Measurements from ENCODE around the gene GM2A.
"Not testable (repeated sequence)": the region's sequence is repeated elsewhere in the genome, so short reads cannot be mapped to it uniquely, and the experiment has no call there.

GM2A gene

DNA sequence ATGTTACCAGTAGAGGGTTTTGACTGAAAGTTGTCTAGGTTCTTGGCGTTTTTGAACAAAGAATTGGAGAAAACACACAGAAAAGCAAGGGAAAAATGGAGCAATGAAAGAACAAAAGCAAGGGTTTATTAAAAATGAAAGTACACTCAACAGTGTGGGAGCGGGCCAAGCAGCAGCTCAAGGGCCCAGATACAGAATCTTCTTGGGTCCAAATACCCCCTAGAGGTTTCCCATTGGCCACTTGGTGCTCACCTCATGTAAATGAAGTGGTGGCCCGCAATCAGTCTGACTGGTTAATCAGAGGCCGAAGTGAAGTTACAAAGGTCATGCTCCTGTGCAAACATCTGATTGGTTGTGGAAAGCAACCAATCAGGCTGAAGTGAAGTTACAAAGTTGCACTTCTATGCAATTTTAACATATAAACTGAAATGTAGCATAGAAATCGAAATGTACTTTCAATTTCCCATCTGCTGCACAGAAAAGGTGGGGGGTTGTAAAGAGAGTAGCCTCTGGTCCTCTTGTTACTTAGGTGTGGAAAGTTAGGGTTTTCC, 1.9 kb upstream of the GM2A start:
- no peak for DNase-seq (ENCODE audit: low read depth in 2 of 2, low spot score in 1 of 2)

DNA sequence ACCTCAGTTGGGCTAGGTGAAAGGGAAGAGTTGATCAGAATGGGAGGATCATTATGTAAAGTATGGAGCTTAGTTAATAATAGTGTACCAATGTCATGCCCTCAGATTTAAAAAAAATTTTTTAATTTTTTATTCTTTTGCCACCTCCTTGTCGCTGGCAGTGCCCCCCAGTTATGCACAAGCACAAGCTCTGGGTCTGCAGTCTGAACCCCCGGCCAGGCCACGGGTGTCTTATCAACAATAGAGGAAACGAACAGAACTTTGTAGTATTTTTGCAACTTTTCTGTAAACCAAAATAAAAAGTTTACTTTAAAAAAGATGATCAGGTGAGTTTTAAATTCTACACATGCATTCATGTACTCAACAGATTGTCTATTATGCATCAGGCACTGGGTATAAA, 1.4 kb upstream of the GM2A start:
- DNase-seq (ENCODE audit: low read depth in 2 of 2, low spot score in 1 of 2): no peak

DNA sequence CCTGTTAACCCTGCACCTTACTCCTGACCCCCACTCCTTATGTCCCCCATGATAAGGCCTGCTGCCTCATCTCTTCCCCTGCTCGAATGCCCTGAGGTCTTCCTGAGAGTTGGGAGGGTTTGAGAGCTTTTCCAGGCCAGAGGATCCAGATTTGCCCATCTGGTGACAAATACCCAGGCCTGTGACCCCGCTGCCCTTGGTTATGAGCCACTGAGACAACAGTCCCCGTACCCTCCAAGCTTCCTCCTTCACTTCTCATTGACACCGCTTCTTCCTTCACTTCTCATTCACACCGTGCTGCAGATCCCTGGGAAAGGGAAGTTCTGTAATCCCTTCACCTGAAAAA, 593 bp downstream of the GM2A start:
- no peak for DNase-seq (ENCODE audit: low read depth in 2 of 2, low spot score in 1 of 2)

DNA sequence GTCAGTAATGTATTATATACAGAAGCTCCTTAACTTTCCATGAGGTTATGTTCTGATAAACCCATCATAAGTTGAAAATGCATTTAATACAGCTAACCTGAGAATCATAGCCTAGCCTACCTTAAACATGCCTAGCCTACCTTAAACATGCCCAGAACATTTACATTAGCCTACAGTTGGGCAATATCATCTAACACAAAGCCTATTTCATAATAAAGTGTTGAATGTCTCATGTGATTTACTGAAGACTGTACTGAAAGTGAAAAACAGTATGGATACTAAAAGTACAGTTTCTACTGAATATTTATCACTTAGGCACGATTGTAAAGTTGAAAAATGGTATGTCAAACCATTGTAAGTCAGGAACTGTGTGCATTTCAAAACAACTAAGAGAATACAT, 1.6 kb downstream of the GM2A start:
- no peak for DNase-seq (ENCODE audit: low read depth in 2 of 2, low spot score in 1 of 2)

DNA sequence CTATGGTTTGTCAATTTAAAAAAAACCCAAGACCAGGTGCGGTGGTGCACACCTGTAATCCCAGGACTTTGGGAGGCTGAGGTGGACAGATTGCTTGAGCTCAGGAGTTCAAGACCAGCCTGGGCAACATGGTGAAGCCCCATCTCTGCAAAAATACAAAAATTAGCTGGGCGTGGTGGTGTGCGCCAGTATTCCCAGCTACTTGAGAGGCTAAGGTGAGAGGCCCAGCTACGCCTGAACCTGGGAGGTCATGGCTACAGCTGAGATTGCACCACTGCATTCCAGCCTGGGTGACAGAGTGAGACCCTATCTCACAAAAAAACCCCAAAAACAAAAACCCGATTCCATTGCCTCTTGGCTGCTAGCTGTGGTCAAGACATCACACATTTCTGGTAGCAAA, 2.0 kb downstream of the GM2A start:
- not testable (repeated sequence) for DNase-seq (ENCODE audit: low read depth in 2 of 2, low spot score in 1 of 2)

DNA sequence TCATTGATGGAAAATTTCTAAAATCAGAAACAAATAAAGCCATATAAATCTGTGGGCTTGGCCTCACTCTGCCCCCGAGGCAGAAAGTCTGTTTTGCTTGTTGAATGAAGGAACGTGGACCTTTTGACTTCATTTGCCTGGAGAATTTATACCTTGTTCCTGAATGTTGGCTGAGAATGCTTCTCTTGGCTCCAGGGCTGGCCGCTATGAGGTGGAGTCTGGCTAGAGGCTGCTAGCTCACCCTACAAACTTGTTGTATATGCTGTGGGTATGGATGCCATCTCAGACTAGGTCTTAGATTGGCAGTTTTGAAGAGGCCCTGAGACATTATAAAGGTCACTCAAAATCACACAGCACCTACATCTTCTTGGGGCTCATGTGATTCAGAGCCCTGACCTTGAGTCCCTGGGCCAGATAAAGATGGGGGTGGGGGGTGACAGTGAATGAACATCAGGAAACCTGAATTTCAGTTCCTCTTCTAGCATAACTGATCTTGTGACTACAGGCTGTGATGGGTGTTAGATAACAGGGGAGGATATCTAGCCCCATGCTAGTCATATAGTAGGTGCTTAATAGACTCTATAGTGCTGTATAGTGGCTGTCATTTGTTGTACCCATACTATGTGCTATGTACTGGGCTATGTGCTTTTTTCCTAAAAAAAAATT, 2.8 kb downstream of the GM2A start:
- no peak for DNase-seq (ENCODE audit: low read depth in 2 of 2, low spot score in 1 of 2)

DNA sequence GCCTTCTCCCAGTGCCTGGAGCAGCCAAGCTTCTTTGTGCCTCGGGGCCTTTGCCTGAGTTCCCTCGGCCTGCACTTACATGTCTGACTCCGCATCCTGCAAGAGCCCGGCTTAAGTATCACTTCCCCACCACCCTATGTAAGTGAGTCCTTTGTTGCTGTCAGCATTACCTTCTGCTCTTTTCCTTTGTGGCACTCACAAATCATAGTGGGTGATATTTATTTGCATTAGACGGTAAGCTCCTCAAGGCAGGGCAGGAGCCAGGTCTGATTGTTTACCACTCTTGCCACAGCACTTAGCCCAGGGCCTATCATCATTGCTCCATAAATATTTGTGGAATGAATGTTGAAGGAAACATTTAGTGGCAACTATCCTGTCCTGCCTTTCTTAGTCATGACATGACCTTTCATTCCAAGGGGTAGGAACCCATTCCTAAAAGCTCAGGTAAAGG, 4.8 kb downstream of the GM2A start:
- DNase-seq (ENCODE audit: low read depth in 2 of 2, low spot score in 1 of 2): no peak

DNA sequence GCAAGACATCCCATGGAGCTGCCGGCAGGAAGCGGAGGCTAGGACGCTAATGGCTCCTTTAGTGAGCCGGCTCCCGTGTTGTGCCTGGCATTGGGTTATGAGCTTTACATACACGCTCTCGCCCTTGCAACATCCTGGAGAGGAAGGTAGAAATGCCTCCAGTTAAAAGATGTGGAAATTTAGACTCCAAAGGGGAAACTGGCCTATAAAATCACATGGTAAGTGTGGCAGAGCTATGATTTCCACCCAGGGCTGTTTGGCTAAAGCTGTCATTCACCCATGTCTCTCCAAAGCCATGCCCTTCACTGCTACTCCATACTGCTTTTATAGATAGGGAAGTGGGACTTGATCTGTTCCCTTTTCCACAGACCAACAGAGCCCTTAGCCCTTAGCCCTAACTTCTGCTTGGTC, 5.2 kb downstream of the GM2A start:
- no peak for DNase-seq (ENCODE audit: low read depth in 2 of 2, low spot score in 1 of 2)

DNA sequence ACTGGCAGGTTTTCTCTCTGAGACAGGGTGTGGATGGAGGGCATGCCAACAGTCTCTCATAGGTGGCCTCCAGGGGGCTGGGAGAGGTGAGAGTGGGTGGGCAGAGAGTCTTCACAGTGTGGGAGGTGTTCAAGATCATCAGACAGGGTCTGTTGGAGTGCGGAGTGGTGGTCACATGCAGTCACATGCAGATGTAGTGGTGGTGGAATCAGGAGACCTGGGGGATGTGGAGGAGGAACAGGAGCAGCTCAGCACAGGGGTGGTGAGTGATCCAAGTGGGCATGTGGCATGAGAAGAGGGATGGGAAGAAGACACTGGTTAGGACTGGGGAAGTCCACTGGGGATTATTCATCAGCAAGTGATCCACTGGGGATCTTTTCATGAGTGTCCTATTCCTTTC, 5.8 kb downstream of the GM2A start:
- DNase-seq (ENCODE audit: low read depth in 2 of 2, low spot score in 1 of 2): no peak

DNA sequence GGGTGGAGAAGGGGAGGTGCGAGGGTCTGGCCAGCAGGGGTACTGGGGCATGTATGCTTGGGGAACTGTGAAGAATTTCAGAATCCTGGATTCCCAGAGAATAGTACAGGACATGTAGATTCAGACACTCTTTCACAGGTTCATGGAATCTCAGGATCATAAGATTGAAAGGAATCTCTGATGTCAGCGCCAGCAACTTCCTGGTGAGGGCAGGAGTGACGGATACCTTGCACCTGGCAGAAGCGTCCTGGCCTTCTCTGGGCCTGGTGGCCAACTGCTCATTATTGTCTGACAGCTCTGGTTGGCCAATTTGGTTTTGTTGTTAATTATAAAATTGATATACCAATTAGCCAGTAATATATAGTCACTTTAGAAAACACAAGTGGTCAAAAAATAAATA, 6.9 kb downstream of the GM2A start:
- DNase-seq (ENCODE audit: low read depth in 2 of 2, low spot score in 1 of 2): no peak

DNA sequence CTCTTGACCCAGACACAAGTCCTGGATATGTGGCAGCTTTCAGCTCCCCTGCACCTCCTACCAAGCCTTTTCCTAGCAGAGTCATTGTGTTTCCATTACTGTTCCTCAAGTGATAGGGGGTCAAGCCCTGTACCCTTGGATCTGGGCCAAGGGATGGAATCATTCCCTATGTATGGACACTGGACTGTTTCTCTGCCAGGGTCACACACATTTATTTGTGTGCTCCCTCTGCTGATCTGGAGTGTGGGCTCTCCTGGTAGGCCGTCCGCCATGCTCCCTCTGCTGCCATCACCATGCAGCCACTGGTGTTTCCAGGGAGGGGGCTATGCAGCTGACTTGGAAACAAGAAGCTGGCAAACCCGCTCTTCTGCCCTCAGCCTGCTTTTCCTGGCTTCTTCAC, 9.5 kb downstream of the GM2A start:
- no peak for DNase-seq (ENCODE audit: low read depth in 2 of 2, low spot score in 1 of 2)

DNA sequence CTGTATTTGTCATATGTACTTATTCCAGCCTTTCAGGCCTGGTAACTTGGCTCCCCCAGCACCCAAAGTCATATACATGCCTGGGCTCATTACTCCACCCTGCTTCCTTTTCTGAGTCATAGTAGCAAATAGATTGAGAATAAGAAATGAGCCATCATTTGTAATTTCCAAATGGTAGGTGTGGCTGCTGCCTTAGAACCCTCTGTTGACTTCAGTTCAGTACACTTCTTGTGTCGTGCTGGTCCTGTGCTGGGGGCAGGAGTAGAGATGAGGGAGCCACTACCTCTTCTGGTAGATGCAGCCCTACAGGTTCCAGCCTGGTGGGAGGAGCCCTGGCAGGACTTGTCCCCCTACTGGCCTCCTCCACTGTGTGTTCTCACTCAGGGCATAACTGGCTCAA, 11.1 kb downstream of the GM2A start:
- no peak for DNase-seq (ENCODE audit: low read depth in 2 of 2, low spot score in 1 of 2)

DNA sequence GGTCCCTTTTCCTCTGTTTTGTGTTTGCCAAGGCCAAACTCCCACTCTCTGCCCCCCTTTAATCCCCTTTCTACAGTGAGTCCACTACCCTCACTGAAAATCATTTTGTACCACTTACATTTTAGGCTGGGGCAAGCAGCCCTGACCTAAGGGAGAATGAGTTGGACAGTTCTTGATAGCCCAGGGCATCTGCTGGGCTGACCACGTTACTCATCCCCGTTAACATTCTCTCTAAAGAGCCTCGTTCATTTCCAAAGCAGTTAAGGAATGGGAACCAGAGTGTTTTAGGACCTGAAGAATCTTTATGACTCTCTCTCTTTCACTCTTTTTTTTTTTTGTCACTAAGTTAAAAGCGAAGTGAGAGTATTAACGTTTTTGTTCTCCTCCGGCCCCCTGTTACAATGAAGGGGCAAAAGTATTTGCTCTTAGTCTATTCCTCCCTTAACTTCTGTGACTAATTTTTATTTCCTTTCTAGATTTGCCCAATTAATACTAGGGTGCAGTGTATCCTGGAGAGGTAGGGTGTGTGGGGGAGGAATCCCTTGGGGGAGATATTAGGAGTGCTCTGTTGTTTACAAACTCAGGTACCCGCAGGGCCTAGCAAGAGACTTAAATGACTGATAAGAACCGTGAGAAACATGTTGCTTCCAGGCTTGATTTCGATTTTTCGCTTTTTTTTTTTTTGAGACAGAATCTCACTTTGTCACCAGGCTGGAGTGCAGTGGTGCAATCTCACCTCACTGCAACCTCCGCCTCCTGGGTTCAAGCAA, 14.7 kb downstream of the GM2A start:
- no peak for DNase-seq (ENCODE audit: low read depth in 2 of 2, low spot score in 1 of 2)

DNA sequence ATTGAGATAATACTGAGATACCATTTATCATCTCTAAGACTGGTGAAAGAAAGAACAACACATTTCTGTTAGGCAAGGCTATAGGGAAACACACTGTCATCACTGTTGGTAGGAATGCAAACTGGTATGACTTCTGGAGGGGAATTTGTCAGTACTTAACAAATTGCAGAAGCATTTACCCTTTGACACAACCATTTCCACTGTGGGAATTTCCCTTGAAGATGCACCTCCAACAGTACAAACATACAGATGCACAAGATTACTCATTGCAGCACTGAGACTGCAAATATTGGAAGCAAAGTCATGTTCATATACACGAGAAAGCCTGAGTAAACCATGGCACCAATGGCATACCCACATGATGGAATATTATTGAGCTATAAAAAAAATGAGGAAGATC, 17.6 kb downstream of the GM2A start:
- DNase-seq (ENCODE audit: low read depth in 2 of 2, low spot score in 1 of 2): no peak

DNA sequence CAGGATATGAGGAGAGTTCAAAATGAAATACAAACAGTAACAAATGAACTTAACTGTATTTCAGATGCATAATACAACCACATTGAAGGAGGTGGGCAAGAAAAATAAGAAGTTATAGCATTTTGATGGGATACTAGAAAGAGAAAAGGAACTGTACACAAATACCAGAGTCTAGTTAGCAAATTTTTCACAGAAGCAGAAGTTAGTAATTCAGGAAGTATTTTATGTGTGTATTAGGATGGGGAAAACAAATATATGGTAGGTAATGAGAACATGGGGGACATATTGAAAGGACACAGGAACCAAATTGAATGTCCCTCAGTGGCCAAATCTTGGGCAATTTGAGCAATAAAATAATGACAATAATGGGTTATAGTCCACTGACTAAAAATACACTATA, 18.4 kb downstream of the GM2A start:
- DNase-seq (ENCODE audit: low read depth in 2 of 2, low spot score in 1 of 2): no peak

DNA sequence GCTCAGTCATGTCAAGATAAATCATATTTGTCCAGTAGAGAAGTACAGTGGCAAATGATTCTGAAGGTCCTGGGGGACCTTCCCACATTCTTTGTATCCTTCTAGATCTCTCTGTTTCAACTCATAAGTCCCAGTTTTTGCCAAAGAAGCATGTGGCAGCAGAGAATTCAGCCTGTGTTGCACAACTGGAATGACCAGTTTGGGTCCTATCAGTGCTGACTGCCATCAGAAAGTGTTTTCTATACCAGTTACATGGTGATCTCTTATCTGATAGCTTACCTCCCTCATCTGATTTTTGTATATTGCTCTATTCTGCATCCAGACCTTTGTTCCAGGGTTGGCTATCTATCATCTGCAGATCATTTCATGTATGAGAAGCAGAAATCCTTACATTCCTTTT, 21.7 kb downstream of the GM2A start:
- DNase-seq (ENCODE audit: low read depth in 2 of 2, low spot score in 1 of 2): no peak

DNA sequence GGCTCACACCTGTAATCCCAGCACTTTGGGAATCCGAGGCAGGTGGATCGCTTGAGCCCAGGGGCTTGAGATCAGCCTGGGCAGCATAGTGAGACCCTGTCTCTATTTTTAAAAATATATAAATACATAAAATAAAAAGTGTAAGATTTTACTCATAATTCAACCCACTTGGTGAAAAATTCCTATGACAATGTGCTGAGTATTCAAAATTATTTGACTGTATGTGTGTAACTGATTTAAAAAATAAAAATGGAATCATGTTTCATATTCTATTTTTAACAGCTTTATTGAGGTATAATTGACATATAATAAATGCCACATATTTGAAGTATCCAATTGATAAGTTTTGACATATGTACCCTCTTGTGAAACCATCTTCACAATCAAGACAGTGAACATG, 22.8 kb downstream of the GM2A start:
- no peak for DNase-seq (ENCODE audit: low read depth in 2 of 2, low spot score in 1 of 2)

DNA sequence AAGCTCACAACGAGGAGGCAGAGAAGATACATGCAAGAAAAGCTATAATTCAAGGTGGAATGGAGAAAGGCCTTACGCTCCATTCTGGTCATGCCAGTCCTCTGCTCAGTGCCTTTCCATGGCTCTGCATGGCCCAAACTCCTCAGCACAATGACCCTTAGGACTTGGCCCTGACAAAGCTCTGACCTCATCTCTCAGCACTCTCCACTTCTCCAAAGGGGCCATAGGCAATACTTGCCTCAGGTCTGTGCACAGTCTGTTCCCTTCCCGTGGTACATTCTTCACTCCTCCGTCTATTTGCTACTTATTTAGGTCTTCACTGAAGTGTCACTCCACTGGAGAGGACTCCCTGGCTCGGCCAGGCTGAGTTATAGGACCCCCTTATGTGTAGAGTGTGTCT, 25.9 kb downstream of the GM2A start:
- DNase-seq (ENCODE audit: low read depth in 2 of 2, low spot score in 1 of 2): no peak

DNA sequence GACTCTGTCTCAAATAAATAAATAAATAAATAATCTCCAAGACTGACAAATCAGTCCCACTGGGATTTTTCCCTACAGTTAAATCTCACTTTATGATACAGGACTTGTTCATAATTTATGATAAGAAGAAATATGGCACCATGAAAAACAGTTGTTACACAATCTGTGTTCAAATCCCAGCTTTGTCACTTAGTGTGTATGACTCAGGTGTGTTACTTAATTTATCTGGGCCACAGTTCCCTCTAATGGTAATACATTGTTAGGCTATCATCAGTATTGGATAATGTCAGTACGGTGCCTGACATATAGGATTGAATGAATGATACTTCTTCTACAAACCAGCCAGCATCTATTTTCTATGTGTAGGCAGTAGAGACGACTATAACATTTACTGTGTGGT, 27.5 kb downstream of the GM2A start:
- no peak for DNase-seq (ENCODE audit: low read depth in 2 of 2, low spot score in 1 of 2)

DNA sequence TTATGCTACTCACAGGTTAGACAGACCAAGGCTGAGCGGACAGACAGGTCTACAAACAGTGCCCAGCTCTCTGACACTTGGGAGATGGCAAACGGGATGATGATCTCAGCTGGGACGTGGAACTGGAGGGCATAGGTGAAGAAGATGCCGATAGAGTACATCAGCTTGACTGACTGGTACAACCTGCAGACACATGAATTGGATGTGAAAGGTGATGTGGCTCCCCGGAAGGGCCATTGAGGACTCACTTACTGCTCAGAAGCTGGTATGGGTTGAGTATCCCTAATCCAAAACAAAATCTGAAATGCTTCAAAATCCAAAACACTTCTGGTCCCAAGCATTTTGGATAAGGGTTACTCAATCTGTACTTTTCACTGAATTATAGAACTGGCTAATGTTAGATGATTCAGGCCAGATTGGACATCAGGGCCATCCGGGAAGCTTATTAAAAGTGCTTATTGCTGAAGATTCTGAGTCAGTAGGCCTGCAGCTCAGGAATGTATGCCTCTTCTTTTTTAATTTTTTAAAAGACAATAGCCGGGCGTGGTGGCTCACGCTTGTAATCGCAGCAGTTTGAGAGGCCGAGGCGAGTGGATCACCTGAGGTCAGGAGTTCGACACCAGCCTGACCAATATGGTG, 28.1 kb downstream of the GM2A start:
- no peak for DNase-seq (ENCODE audit: low read depth in 2 of 2, low spot score in 1 of 2)

DNA sequence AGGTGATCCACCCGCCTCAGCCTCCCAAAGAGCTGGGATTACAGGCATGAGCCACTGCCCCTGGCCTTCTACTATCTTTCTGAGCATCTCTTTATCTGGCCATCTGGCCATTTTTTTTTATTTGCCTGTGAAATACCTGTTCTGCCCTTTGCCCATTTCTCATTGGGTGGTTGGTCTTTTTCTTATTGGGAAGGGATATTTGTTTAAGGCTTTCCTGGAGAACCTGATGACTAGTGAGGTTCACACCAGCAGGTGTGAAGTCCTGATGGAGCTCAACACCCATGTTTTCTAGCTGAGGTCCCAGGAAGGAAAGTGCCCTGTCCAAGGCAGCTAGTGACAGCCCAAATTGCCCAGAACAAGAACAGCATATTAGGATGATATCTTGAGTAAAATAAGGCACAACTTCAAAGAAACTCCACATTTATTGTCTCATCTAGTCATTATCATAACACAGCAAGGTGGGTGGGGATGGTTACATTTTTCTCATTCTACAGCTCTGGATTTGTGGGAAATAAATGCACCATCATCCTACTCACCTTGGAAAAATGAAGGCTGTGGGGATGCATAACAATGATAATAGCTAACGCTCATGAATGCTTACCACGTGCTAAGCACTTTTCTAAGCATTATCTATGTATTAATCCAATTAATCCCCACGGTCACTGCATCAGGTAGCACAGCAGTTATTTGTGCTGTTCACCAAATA, 30.3 kb downstream of the GM2A start:
- no peak for DNase-seq (ENCODE audit: low read depth in 2 of 2, low spot score in 1 of 2)

Data from stimulated activated CD8-positive, alpha-beta memory T cell treated with anti-CD3 and anti-CD28 coated beads, Interleukin-4, amount 100 ng/mL, for 1 hour (primary cell).